NCI-H1694 (cell line): Measurements from ENCODE around the gene EDIL3.

ENCODE experiments used
- DNase-seq: peaks from one replicate; lab custom pipeline; 2025; lab: John Stamatoyannopoulos, UW

Gene EDIL3

GRCh38 chr5:83964271-83964670 is 420.4 kb downstream of the EDIL3 start:
- DNase-seq = no peak

- no peak for DNase-seq
These were observed 427.5 kb downstream of the EDIL3 start for GRCh38 chr5:83957188-83957587.

GRCh38 chr5:83956386-83956785 is 428.3 kb downstream of the EDIL3 start:
- DNase-seq = no peak

- DNase-seq = no peak
These were observed 428.8 kb downstream of the EDIL3 start for GRCh38 chr5:83955916-83956315.

- DNase-seq = no peak
These were observed 436.9 kb downstream of the EDIL3 start for GRCh38 chr5:83947763-83948162.

- DNase-seq = no peak
These were observed 438.2 kb downstream of the EDIL3 start for GRCh38 chr5:83946516-83946915.

GRCh38 chr5:83942155-83942554 is 442.5 kb downstream of the EDIL3 start:
- no peak for DNase-seq

GRCh38 chr5:83937837-83938236 is 446.8 kb downstream of the EDIL3 start:
- no peak for DNase-seq

GRCh38 chr5:83931969-83932368 is 452.7 kb downstream of the EDIL3 start:
- no peak for DNase-seq

GRCh38 chr5:83927140-83927733 is 457.4 kb downstream of the EDIL3 start:
- DNase-seq = peak; percentile 9

- DNase-seq = no peak
These were observed 458.7 kb downstream of the EDIL3 start for GRCh38 chr5:83925955-83926337.

GRCh38 chr5:83925321-83925954 is 459.2 kb downstream of the EDIL3 start:
- DNase-seq = no peak

- no peak for DNase-seq
These were observed 459.8 kb downstream of the EDIL3 start for GRCh38 chr5:83924891-83925290.

GRCh38 chr5:83924171-83924570 is 460.5 kb downstream of the EDIL3 start:
- DNase-seq = no peak

- no peak for DNase-seq
These were observed 462.0 kb downstream of the EDIL3 start for GRCh38 chr5:83922699-83923098.

GRCh38 chr5:83921666-83922193 is 462.9 kb downstream of the EDIL3 start:
- DNase-seq = no peak

- no peak for DNase-seq
These were observed 465.3 kb downstream of the EDIL3 start for GRCh38 chr5:83919071-83920041.

- no peak for DNase-seq
These were observed 467.3 kb downstream of the EDIL3 start for GRCh38 chr5:83917261-83917908.

GRCh38 chr5:83914662-83915418 is 469.8 kb downstream of the EDIL3 start:
- no peak for DNase-seq

- DNase-seq = no peak
These were observed 470.5 kb downstream of the EDIL3 start for GRCh38 chr5:83914199-83914598.

GRCh38 chr5:83913593-83913992 is 471.1 kb downstream of the EDIL3 start:
- DNase-seq = no peak
